NCI-H2081 (cell line): ENCODE measurements around the gene ARID5B.
A peak's percentile ranks its signal among the peaks of the same experiment; 100 is the strongest.

Experiments
- DNase-seq, 2 experiments: peaks; one replicate each; lab custom pipeline; 2025; lab: John Stamatoyannopoulos, UW

ARID5B gene

GRCh38 chr10:61991166-61991565 is 89.7 kb downstream of the ARID5B start:
- no peak for DNase-seq

- no peak for DNase-seq
Observed at GRCh38 chr10:61992059-61992460, 90.6 kb downstream of the ARID5B start.

- DNase-seq: peak in 1 of 2 experiments; percentile 48
Observed at GRCh38 chr10:61992671-61993668, 91.5 kb downstream of the ARID5B start.

- peak in 1 of 2 experiments; percentile 50 for DNase-seq
Observed at GRCh38 chr10:61993711-61994401, 92.4 kb downstream of the ARID5B start.

- no peak for DNase-seq
Observed at GRCh38 chr10:61994405-61995219, 93.1 kb downstream of the ARID5B start.

GRCh38 chr10:61995220-61995503 is 93.7 kb downstream of the ARID5B start:
- DNase-seq: no peak

GRCh38 chr10:61998937-61999336 is 97.4 kb downstream of the ARID5B start:
- no peak for DNase-seq

- no peak for DNase-seq
Observed at GRCh38 chr10:62000037-62000603, 98.6 kb downstream of the ARID5B start.

- DNase-seq: no peak
Observed at GRCh38 chr10:62000726-62001125, 99.2 kb downstream of the ARID5B start.

- no peak for DNase-seq
Observed at GRCh38 chr10:62001898-62002297, 100.4 kb downstream of the ARID5B start.

- no peak for DNase-seq
Observed at GRCh38 chr10:62002753-62003152, 101.3 kb downstream of the ARID5B start.

GRCh38 chr10:62004042-62004441 is 102.5 kb downstream of the ARID5B start:
- no peak for DNase-seq

GRCh38 chr10:62005281-62005680 is 103.8 kb downstream of the ARID5B start:
- no peak for DNase-seq

- no peak for DNase-seq
Observed at GRCh38 chr10:62005687-62006086, 104.2 kb downstream of the ARID5B start.

GRCh38 chr10:62007145-62007544 is 105.6 kb downstream of the ARID5B start:
- no peak for DNase-seq

- DNase-seq: no peak
Observed at GRCh38 chr10:62008196-62008595, 106.7 kb downstream of the ARID5B start.

GRCh38 chr10:62008946-62009345 is 107.4 kb downstream of the ARID5B start:
- DNase-seq: no peak

- DNase-seq: no peak
Observed at GRCh38 chr10:62010366-62010765, 108.9 kb downstream of the ARID5B start.

- no peak for DNase-seq
Observed at GRCh38 chr10:62011558-62011957, 110.1 kb downstream of the ARID5B start.

- no peak for DNase-seq
Observed at GRCh38 chr10:62012318-62012717, 110.8 kb downstream of the ARID5B start.

- no peak for DNase-seq
Observed at GRCh38 chr10:62014510-62014909, 113.0 kb downstream of the ARID5B start.

- DNase-seq: peak in 1 of 2 experiments; percentile 1
Observed at GRCh38 chr10:62015994-62016393, 114.5 kb downstream of the ARID5B start.
